Keratinocyte (primary cell): ENCODE measurements around the gene DMD.
"Not testable (repeated sequence)": the region's sequence is repeated elsewhere in the genome, so short reads cannot be mapped to it uniquely, and the experiment has no call there.

ENCODE experiments used
- CTCF ChIP-seq, 3 experiments: IDR thresholded peaks in 1 of 3; conservative IDR thresholded peaks in 1 of 3; optimal IDR thresholded peaks in 1 of 3; 2 replicates in 2 of 3; 3 replicates in 1 of 3; pipeline versions ENCODE3 to v1.5.1; 2011; ENCODE audit warnings: low read length in 3 of 3, mild to moderate bottlenecking in 3 of 3, moderate library complexity in 2 of 3, control low read depth in 1 of 3, inconsistent platforms in 1 of 3; ENCODE audit not compliant: insufficient read depth in 2 of 3; ENCODE audit errors: extremely low read depth in 1 of 3
- EZH2 ChIP-seq: IDR thresholded peaks from one replicate; pipeline ENCODE4 v1.6.1; 2012; ENCODE audit warnings: inconsistent platforms, mild to moderate bottlenecking, low read length, moderate library complexity

DNA sequence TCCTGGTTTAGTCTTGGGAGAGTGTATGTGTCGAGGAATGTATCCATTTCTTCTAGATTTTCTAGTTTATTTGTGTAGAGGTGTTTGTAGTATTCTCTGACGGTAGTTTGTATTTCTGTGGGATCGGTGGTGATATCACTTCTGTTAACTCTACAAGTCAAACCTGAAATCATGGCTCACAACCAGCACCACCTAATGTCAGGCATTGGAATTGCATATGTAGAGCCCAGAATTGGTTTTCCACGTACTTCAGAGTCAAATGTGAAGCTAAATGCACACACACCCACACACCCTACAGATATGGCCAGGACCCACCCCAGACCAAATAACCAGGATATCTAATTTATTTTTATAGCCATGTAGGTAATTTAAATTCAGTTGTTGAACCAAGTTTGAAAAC, 964.7 kb downstream of the DMD start:
- peak in 2 of 3 experiments; percentile 15 to 20 for TF ChIP-seq CTCF (optimal IDR thresholded peaks at IDR 0.05 in 1 of 3, IDR thresholded peaks at IDR 0.05 in 1 of 3, conservative IDR thresholded peaks at IDR 0.05 in 1 of 3; ENCODE audit: extremely low read depth in 1 of 3, insufficient read depth in 2 of 3, low read length in 3 of 3)
- TF ChIP-seq EZH2, result not testable (repeated sequence)
